ENCODE results near the gene TRIP12.
"Not testable (repeated sequence)": the region's sequence is repeated elsewhere in the genome, so short reads cannot be mapped to it uniquely, and the experiment has no call there.

Gene TRIP12

GRCh38 chr2:229937537-229937936 is 15.7 kb upstream of the TRIP12 start:
- H3K4me3 ChIP-seq (ENCODE audit: low read depth, low read length): no peak overlapping the region
- DNase-seq (ENCODE audit: low read depth, low spot score): no peak
- in situ Hi-C loops (cut with HindIII; ENCODE audit: low sequenced_read_pairs): no loop called here
- TF ChIP-seq CTCF (IDR thresholded peaks at IDR 0.05; ENCODE audit: low read depth, low read length): no peak

GRCh38 chr2:229931241-229931640 is 9.4 kb upstream of the TRIP12 start:
- in situ Hi-C loops (cut with HindIII; ENCODE audit: low sequenced_read_pairs): no loop called here
- DNase-seq (ENCODE audit: low read depth, low spot score): no peak
- H3K4me3 ChIP-seq (ENCODE audit: low read depth, low read length): no peak overlapping the region
- TF ChIP-seq CTCF (IDR thresholded peaks at IDR 0.05; ENCODE audit: low read depth, low read length): no peak

- DNase-seq (ENCODE audit: low read depth, low spot score): no peak
- in situ Hi-C loops (cut with HindIII; ENCODE audit: low sequenced_read_pairs): no loop called here
- TF ChIP-seq CTCF (IDR thresholded peaks at IDR 0.05; ENCODE audit: low read depth, low read length): no peak
- no peak overlapping the region for H3K4me3 ChIP-seq (ENCODE audit: low read depth, low read length)
These were observed 8.8 kb upstream of the TRIP12 start for GRCh38 chr2:229930656-229931055.

GRCh38 chr2:229927817-229928321 is 6.1 kb upstream of the TRIP12 start:
- DNase-seq (ENCODE audit: low read depth, low spot score): peak; percentile 61
- H3K4me3 ChIP-seq (ENCODE audit: low read depth, low read length): no peak overlapping the region
- no peak for TF ChIP-seq CTCF (IDR thresholded peaks at IDR 0.05; ENCODE audit: low read depth, low read length)
- in situ Hi-C loops (cut with HindIII; ENCODE audit: low sequenced_read_pairs): no loop called here

GRCh38 chr2:229925201-229925600 is 3.4 kb upstream of the TRIP12 start:
- no peak for TF ChIP-seq CTCF (IDR thresholded peaks at IDR 0.05; ENCODE audit: low read depth, low read length)
- no peak overlapping the region for H3K4me3 ChIP-seq (ENCODE audit: low read depth, low read length)
- no peak for DNase-seq (ENCODE audit: low read depth, low spot score)
- in situ Hi-C loops (cut with HindIII; ENCODE audit: low sequenced_read_pairs): no loop called here

- DNase-seq (ENCODE audit: low read depth, low spot score); H3K4me3 ChIP-seq (ENCODE audit: low read depth, low read length); in situ Hi-C loops (cut with HindIII; ENCODE audit: low sequenced_read_pairs): not testable (repeated sequence)
These were observed 2.7 kb upstream of the TRIP12 start for GRCh38 chr2:229924541-229924940.

GRCh38 chr2:229922449-229923386 is 909 bp upstream of the TRIP12 start, which contains the start of gene FBXO36:
TSS of gene FBXO36 (plus strand) at chr2:229922503. CDS start at chr2:229922514, 11 bp downstream.
- TF ChIP-seq CTCF (IDR thresholded peaks at IDR 0.05; ENCODE audit: low read depth, low read length): no peak
- in situ Hi-C loops (cut with HindIII; ENCODE audit: low sequenced_read_pairs): no loop called here
- DNase-seq (ENCODE audit: low read depth, low spot score): no peak
- peak within 1 kb of the TSS; percentile 92 for H3K4me3 ChIP-seq (ENCODE audit: low read depth, low read length)

Data from astrocyte of the spinal cord (primary cell).